GM18526 (cell line): Measurements from ENCODE around the gene ERVK3-1.

Experiments used
- POLR2A ChIP-seq: IDR thresholded peaks from 3 replicates; pipeline ENCODE4 v1.6.1; 2011; ENCODE audit not compliant: insufficient read length; ENCODE audit errors: extremely low read depth

Gene ERVK3-1

GRCh38 chr19:58291943-58292342, 13.2 kb upstream of the ERVK3-1 start:
- no peak for TF ChIP-seq POLR2A

- no peak for TF ChIP-seq POLR2A
Observed at GRCh38 chr19:58294743-58295374, 10.3 kb upstream of the ERVK3-1 start.

GRCh38 chr19:58296104-58296503, 9.1 kb upstream of the ERVK3-1 start:
- no peak for TF ChIP-seq POLR2A

- no peak for TF ChIP-seq POLR2A
Observed at GRCh38 chr19:58300620-58301019, 4.6 kb upstream of the ERVK3-1 start.

GRCh38 chr19:58304255-58304654, 922 bp upstream of the ERVK3-1 start:
- no peak for TF ChIP-seq POLR2A

GRCh38 chr19:58304748-58305064, 471 bp upstream of the ERVK3-1 start:
- no peak for TF ChIP-seq POLR2A

- TF ChIP-seq POLR2A: no peak
Observed at GRCh38 chr19:58305932-58306323, 751 bp downstream of the ERVK3-1 start.

- TF ChIP-seq POLR2A: no peak
Observed at GRCh38 chr19:58307736-58308135, 2.6 kb downstream of the ERVK3-1 start.

- no peak for TF ChIP-seq POLR2A
Observed at GRCh38 chr19:58311345-58311865, 6.2 kb downstream of the ERVK3-1 start.

GRCh38 chr19:58315580-58315979, 10.4 kb downstream of the ERVK3-1 start:
- TF ChIP-seq POLR2A: no peak

GRCh38 chr19:58317476-58318072, 12.4 kb downstream of the ERVK3-1 start:
- no peak for TF ChIP-seq POLR2A

GRCh38 chr19:58318297-58318696, 13.1 kb downstream of the ERVK3-1 start:
- no peak for TF ChIP-seq POLR2A

- TF ChIP-seq POLR2A: no peak
Observed at GRCh38 chr19:58319241-58319640, 14.1 kb downstream of the ERVK3-1 start.

- no peak for TF ChIP-seq POLR2A
Observed at GRCh38 chr19:58325311-58326022, 20.3 kb downstream of the ERVK3-1 start.

- no peak for TF ChIP-seq POLR2A
Observed at GRCh38 chr19:58326501-58326913, 21.3 kb downstream of the ERVK3-1 start.

GRCh38 chr19:58326914-58327726, 21.9 kb downstream of the ERVK3-1 start, which contains the start of gene ZSCAN22:
Gene ZSCAN22 (plus strand): TSS chr19:58326994. CDS start chr19:58334803, 7,809 bp downstream.
- no peak for TF ChIP-seq POLR2A

- no peak for TF ChIP-seq POLR2A
Observed at GRCh38 chr19:58328999-58329398, 23.8 kb downstream of the ERVK3-1 start.
